Measurements from ENCODE around the gene PDE6B. TPM values are rescaled to one million over a fixed set of nuclear protein-coding genes. Genes with fewer than 3 reads are reported as not detected.

The PDE6B gene
- total RNA-seq, 1 experiment from 2014 or later = not detected

DNA sequence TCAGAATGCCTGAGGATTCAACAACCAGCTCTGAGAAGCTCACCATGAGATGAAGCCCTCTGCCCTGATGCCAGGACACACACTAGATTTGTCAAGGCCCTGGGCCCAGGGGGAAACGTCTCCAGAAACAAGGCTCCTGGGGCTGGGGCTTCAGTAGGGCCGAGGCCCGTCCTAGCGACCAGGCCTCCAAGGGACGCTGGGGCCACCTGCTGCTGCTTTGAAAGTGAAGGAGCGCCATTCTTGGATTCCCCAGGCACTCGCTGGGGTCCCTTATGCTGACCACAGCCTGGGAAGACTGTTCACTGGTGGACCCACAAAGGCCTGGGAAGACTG lies 23.9 kb downstream of the PDE6B start:
- Histone ChIP-seq H3K9me3 (replicated peaks) (no peaks in the 10 kb centered on the region), H3K36me3 (no peaks in the 10 kb centered on the region), H3K4me1 (replicated peaks) (no peaks in the 10 kb centered on the region), H3K4me3 (no peak overlapping the region), H3K27ac (no peak overlapping the region), H3K27me3 (replicated peaks) (no peaks in the 10 kb centered on the region)
- no peak for DNase-seq (ENCODE audit: low read depth in 1 of 2, low spot score in 2 of 2)

DNA sequence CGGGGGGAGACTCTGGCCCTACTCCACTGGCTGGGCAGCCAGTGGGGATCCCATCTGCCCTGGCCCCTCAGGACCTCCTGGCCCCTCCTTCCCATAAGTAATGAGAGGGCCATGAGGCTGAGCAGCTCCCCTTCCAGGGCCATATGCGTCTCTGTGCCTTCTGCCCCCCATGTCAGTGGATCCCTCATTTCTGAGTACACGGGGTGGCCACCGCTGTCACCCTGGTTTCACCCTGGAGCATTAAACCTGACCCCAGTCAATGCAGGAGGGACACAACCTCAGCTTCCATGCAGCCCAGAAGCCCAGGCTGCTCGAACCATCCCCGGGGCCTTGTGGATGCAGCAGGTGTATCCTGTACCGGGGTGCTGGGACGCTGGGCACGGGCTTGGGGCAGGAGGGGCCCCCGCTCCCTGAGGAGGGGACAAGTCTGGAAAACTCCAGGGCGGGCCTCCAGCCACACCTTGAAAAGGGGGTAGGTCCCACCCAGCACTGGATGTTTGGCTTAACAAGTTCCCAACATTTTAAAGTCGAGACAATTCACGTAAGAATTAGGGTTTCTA lies 24.5 kb downstream of the PDE6B start:
- Histone ChIP-seq H3K4me1 (replicated peaks) (no peaks in the 10 kb centered on the region), H3K9me3 (replicated peaks) (no peaks in the 10 kb centered on the region), H3K27me3 (replicated peaks) (no peaks in the 10 kb centered on the region), H3K36me3 (no peaks in the 10 kb centered on the region), H3K27ac (no peak overlapping the region), H3K4me3 (no peak overlapping the region)
- no peak for DNase-seq (ENCODE audit: low read depth in 1 of 2, low spot score in 2 of 2)

GRCh38 chr4:650461-650860 lies 25.1 kb downstream of the PDE6B start:
- Histone ChIP-seq H3K36me3 (no peaks in the 10 kb centered on the region), H3K4me3 (no peak overlapping the region), H3K27me3 (replicated peaks) (no peaks in the 10 kb centered on the region), H3K9me3 (replicated peaks) (no peaks in the 10 kb centered on the region), H3K4me1 (replicated peaks) (no peaks in the 10 kb centered on the region), H3K27ac (no peak overlapping the region)
- no peak for DNase-seq (ENCODE audit: low read depth in 1 of 2, low spot score in 2 of 2)

DNA sequence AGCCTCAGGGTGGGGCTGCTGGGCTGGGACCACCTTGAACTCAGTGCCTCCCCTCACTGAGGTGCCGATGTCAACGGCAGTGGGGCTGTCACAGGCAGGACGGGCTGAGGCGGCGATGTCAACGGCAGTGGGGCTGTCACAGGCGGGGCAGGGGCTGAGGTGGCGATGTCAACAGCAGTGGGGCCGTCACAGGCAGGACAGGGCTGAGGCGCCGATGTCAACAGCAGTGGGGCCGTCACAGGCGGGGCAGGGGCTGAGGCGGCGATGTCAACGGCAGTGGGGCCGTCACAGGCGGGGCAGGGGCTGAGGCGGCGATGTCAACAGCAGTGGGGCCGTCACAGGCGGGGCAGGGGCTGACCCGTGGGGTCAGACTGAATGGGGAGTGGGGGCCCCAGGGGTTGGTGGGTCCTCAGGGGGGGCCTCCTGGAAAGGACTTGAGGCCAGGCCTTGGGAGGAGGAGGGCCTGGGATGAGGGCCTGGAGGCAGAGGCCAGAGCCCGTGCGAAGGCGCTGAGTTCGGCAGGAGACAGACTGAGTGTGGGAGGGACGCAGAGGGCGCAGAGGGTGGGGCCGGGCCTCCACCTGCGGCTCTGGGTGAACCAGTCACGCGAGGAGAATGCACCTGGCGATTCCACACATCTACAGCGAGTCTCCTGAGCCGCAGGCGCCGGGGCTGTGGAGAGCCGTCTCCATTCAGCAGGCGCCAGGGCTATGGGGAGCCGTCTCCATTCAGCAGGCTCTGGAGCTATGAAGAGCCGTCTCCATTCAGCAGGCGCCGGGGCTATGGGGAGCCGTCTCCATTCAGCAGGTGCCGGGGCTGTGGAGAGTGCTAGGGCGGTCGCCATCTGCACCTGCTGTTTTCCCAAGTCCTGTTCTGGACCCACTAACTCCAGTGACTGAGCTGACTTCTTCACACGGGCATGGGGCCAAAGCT lies 25.8 kb downstream of the PDE6B start:
- H3K4me3 ChIP-seq = no peak overlapping the region
- no peaks in the 10 kb centered on the region for H3K9me3 ChIP-seq (replicated peaks)
- H3K27me3 ChIP-seq (replicated peaks) = no peaks in the 10 kb centered on the region
- H3K27ac ChIP-seq = no peak overlapping the region
- H3K36me3 ChIP-seq = no peaks in the 10 kb centered on the region
- no peaks in the 10 kb centered on the region for H3K4me1 ChIP-seq (replicated peaks)
- DNase-seq (ENCODE audit: low read depth in 1 of 2, low spot score in 2 of 2) = no peak

DNA sequence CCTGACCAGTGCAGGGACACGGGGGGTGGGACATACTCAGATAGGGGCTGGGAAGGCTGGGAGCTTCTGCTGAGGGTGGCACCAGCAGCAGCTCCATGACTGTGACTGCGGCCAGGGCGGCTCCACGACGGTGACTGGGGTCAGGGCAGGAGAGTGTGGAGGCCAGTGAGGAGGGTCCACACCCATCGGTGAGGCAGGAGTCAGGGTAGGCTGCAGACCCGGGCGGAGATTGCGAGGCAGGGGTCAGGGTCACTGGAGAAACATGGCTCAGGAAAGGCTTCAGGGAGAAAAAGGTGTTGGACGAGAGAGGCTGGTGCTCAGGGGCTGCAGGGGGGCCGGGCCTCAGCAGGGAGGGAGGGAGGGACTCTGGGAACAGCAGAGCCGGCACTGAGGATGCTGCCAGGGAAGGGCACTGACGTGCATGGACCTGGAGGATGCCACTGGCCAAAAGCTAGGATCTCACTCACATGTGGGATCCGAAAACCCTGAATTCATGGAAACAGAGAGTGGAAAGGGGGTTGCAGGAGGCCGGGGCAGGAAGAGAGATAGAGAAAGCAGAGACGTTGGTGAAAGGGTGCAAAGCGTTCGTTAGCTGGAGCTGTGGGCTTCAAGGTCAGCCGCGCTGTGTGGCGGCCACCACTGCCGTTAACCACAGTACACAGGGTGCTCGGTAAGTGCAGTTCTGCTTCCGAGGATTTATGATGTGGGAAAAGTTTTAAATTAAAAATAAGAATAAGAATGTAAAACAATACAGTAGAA lies 26.7 kb downstream of the PDE6B start:
- Histone ChIP-seq H3K27me3 (replicated peaks) (no peaks in the 10 kb centered on the region), H3K27ac (no peak overlapping the region), H3K4me1 (replicated peaks) (no peaks in the 10 kb centered on the region), H3K4me3 (no peak overlapping the region), H3K9me3 (replicated peaks) (no peaks in the 10 kb centered on the region), H3K36me3 (no peaks in the 10 kb centered on the region)
- DNase-seq (ENCODE audit: low read depth in 1 of 2, low spot score in 2 of 2) = no peak

- H3K4me3 ChIP-seq = no peak overlapping the region
- DNase-seq (ENCODE audit: low read depth in 1 of 2, low spot score in 2 of 2) = no peak
- H3K9me3 ChIP-seq (replicated peaks) = no peaks in the 10 kb centered on the region
- no peaks in the 10 kb centered on the region for H3K4me1 ChIP-seq (replicated peaks)
- no peaks in the 10 kb centered on the region for H3K36me3 ChIP-seq
- H3K27ac ChIP-seq = no peak overlapping the region
- no peaks in the 10 kb centered on the region for H3K27me3 ChIP-seq (replicated peaks)
Measured at GRCh38 chr4:653080-653821, 27.9 kb downstream of the PDE6B start.

DNA sequence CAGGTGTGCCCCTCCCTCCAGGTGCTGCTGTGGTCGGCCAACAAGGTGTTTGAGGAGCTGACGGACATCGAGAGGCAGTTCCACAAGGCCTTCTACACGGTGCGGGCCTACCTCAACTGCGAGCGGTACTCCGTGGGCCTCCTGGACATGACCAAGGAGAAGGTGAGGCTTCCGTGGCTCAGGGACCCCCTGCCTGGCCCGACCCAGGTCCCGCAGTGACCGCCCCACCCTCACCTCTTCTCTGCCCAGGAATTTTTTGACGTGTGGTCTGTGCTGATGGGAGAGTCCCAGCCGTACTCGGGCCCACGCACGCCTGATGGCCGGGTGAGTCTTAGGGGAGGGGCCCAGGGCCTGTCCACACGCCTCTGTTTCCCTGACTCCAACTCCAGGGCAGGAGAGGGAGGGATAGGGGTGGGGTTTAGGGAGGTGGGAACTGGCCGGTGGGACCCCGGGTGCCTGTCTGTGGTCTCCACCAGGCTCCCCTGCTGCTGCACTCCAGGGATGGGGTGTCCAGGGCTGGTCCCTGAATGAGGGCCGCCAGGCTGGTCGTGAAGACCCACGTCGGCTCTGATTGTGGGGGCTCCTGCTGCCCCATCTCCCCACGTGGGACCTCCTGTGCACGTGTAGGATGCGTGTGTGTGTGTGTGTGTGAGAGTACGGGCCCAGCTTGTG lies 28.6 kb downstream of the PDE6B start:
- H3K9me3 ChIP-seq (replicated peaks) = no peaks in the 10 kb centered on the region
- H3K27me3 ChIP-seq (replicated peaks) = no peaks in the 10 kb centered on the region
- no peak overlapping the region for H3K27ac ChIP-seq
- DNase-seq (ENCODE audit: low read depth in 1 of 2, low spot score in 2 of 2) = no peak
- no peaks in the 10 kb centered on the region for H3K36me3 ChIP-seq
- H3K4me3 ChIP-seq = no peak overlapping the region
- no peaks in the 10 kb centered on the region for H3K4me1 ChIP-seq (replicated peaks)

DNA sequence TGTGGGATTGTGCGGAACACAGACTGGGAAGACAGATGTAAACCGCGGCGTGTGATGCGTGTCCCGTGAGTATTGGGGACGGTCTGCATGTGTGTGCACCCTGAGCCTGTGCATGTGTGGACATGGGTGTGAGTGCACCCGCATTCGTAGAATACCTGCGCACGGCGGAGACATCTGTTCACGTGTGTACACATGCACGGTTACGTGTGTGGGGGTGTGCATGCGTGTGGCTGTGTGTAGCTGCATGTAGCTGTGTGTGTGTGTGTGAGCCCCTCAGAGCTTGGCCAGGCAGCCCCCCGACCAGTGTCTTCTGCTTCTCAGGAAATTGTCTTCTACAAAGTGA lies 29.1 kb downstream of the PDE6B start:
- no peak overlapping the region for H3K27ac ChIP-seq
- no peak for DNase-seq (ENCODE audit: low read depth in 1 of 2, low spot score in 2 of 2)
- H3K4me1 ChIP-seq (replicated peaks) = no peaks in the 10 kb centered on the region
- no peaks in the 10 kb centered on the region for H3K27me3 ChIP-seq (replicated peaks)
- no peaks in the 10 kb centered on the region for H3K36me3 ChIP-seq
- H3K4me3 ChIP-seq = no peak overlapping the region
- H3K9me3 ChIP-seq (replicated peaks) = no peaks in the 10 kb centered on the region

- no peak for DNase-seq (ENCODE audit: low read depth in 1 of 2, low spot score in 2 of 2)
- H3K27me3 ChIP-seq (replicated peaks) = no peaks in the 10 kb centered on the region
- H3K4me3 ChIP-seq = no peak overlapping the region
- no peaks in the 10 kb centered on the region for H3K9me3 ChIP-seq (replicated peaks)
- H3K27ac ChIP-seq = no peak overlapping the region
- no peaks in the 10 kb centered on the region for H3K4me1 ChIP-seq (replicated peaks)
- no peaks in the 10 kb centered on the region for H3K36me3 ChIP-seq
Measured at GRCh38 chr4:654871-655463, 29.6 kb downstream of the PDE6B start.

GRCh38 chr4:655464-656151 lies 30.2 kb downstream of the PDE6B start:
- DNase-seq (ENCODE audit: low read depth in 1 of 2, low spot score in 2 of 2) = no peak
- H3K27ac ChIP-seq = no peak overlapping the region
- no peaks in the 10 kb centered on the region for H3K27me3 ChIP-seq (replicated peaks)
- H3K4me1 ChIP-seq (replicated peaks) = no peaks in the 10 kb centered on the region
- no peak overlapping the region for H3K4me3 ChIP-seq
- H3K36me3 ChIP-seq = no peaks in the 10 kb centered on the region
- H3K9me3 ChIP-seq (replicated peaks) = no peaks in the 10 kb centered on the region

GRCh38 chr4:656436-657337 lies 31.3 kb downstream of the PDE6B start:
- H3K36me3 ChIP-seq = no peaks in the 10 kb centered on the region
- DNase-seq (ENCODE audit: low read depth in 1 of 2, low spot score in 2 of 2) = no peak
- no peaks in the 10 kb centered on the region for H3K4me1 ChIP-seq (replicated peaks)
- H3K4me3 ChIP-seq = no peak overlapping the region
- no peaks in the 10 kb centered on the region for H3K9me3 ChIP-seq (replicated peaks)
- H3K27ac ChIP-seq = no peak overlapping the region
- no peaks in the 10 kb centered on the region for H3K27me3 ChIP-seq (replicated peaks)

GRCh38 chr4:657338-657833 lies 32.0 kb downstream of the PDE6B start:
- no peaks in the 10 kb centered on the region for H3K27me3 ChIP-seq (replicated peaks)
- H3K36me3 ChIP-seq = no peaks in the 10 kb centered on the region
- no peak for DNase-seq (ENCODE audit: low read depth in 1 of 2, low spot score in 2 of 2)
- H3K27ac ChIP-seq = no peak overlapping the region
- no peak overlapping the region for H3K4me3 ChIP-seq
- H3K4me1 ChIP-seq (replicated peaks) = no peaks in the 10 kb centered on the region
- no peaks in the 10 kb centered on the region for H3K9me3 ChIP-seq (replicated peaks)

Data from SJSA1 (cell line).